K562 (cell line): ENCODE measurements around the gene TYW3. TPM values are rescaled to one million over a fixed set of nuclear protein-coding genes. Genes with fewer than 3 reads are reported as not detected.

ENCODE experiments used
- ATAC-seq: fragments of 200-7000 bp; cut with Tn5 transposase; 3 replicates; pipeline ENCODE4 v1.9.1; 2020; ENCODE audit warnings: moderate library complexity
- BruUV-seq: library from RNA; stranded (reverse); fragments of 400-500 nt; replicated peaks from 2 replicates; lab custom pipeline; 2021; lab: Mats Ljungman, UMichigan
- CTCF ChIA-PET: fragments of 300-600 bp; formaldehyde crosslinking; extraction: SDS; loops from one replicate; lab custom pipeline; 2021; ENCODE audit warnings: low intra/inter-chr PET ratio; lab: Yijun Ruan, JAX
- POLR2A ChIA-PET: fragments of 300-600, 350-650 bp; sonication (Branson Sonifier 250); formaldehyde crosslinking; extraction: SDS; loops from one replicate; lab custom pipeline; 2021; ENCODE audit warnings: antibody characterized with exemption, inconsistent platforms; lab: Yijun Ruan, JAX
- DNase-seq, 4 experiments: peaks; one replicate each; pipeline versions ENCODE4 v3.0.0 to v3.0.0-alpha.2; 2011 to 2018; ENCODE audit warnings: low spot score in 3 of 4, mixed read lengths in 3 of 4; ENCODE audit errors: extremely low read depth in 1 of 4
- FAIRE-seq: peaks from 2 replicates; lab custom pipeline; 2011; peaks lifted over from hg19 to GRCh38; lab: Jason Lieb, UNC
- H2AFZ ChIP-seq: 2 replicates; pipeline ENCODE4 v1.6.0; 2011; ENCODE audit warnings: low read depth, low read length, control low read depth, inconsistent platforms
- H3K27ac ChIP-seq: fragments of 200-600 bp; 3 replicates; pipeline ENCODE4 v1.8.0; 2011; ENCODE audit warnings: low read depth, mild to moderate bottlenecking, control low read depth, inconsistent platforms, low read length, moderate library complexity, mixed read lengths; ENCODE audit errors: extremely low read depth
- H3K27me3 ChIP-seq, 2 experiments: fragments of 300-600 bp in 1 of 2; 2 replicates in 1 of 2; 3 replicates in 1 of 2; pipeline versions ENCODE4 v1.6.0 to v1.8.0; 2011; ENCODE audit warnings: inconsistent platforms in 2 of 2, low read length in 2 of 2, mild to moderate bottlenecking in 1 of 2, mixed read lengths in 1 of 2, moderate library complexity in 1 of 2; ENCODE audit not compliant: control insufficient read depth in 2 of 2, insufficient read depth in 2 of 2
- H3K36me3 ChIP-seq: fragments of 300-600 bp; 3 replicates; pipeline ENCODE4 v1.8.0; 2011; ENCODE audit warnings: mild to moderate bottlenecking, low read length, inconsistent platforms; ENCODE audit not compliant: control insufficient read depth, insufficient read depth
- H3K4me1 ChIP-seq, 2 experiments: fragments of 200-600 bp in 1 of 2; replicated peaks in 1 of 2; 2 replicates in 1 of 2; 3 replicates in 1 of 2; pipeline versions ENCODE4 v1.5.1 to v1.8.0; 2011; ENCODE audit warnings: inconsistent platforms in 2 of 2, low read length in 2 of 2, mild to moderate bottlenecking in 1 of 2, mixed read lengths in 1 of 2, moderate library complexity in 1 of 2; ENCODE audit not compliant: control insufficient read depth in 2 of 2, insufficient read depth in 2 of 2
- H3K4me2 ChIP-seq: 2 replicates; pipeline ENCODE4 v1.6.1; 2011; ENCODE audit warnings: low read length, control low read depth, inconsistent platforms, mixed read lengths; ENCODE audit not compliant: insufficient read depth
- H3K4me3 ChIP-seq: fragments of 200-600 bp; sonication (generic), shearing (Covaris generic); 2 replicates; pipeline ENCODE4 v1.5.1; 2016; ENCODE audit warnings: control low read depth, inconsistent platforms
- H3K79me2 ChIP-seq: fragments of 200-600 bp; 3 replicates; pipeline ENCODE4 v1.8.0; 2011; ENCODE audit warnings: low read length, inconsistent platforms; ENCODE audit not compliant: control insufficient read depth, insufficient read depth
- H3K9ac ChIP-seq, 2 experiments: 2 replicates each; pipeline versions ENCODE4 v1.6.0 to v1.6.1; 2011; ENCODE audit warnings: low read depth in 2 of 2, low read length in 2 of 2, control low read depth in 1 of 2, inconsistent platforms in 1 of 2, mild to moderate bottlenecking in 1 of 2, mixed read lengths in 1 of 2; ENCODE audit not compliant: insufficient read depth in 1 of 2
- H3K9me1 ChIP-seq: one replicate; pipeline ENCODE4 v1.6.0; 2011; ENCODE audit warnings: inconsistent platforms, mild to moderate bottlenecking, low read length, moderate library complexity; ENCODE audit not compliant: control insufficient read depth, insufficient read depth
- H3K9me3 ChIP-seq: replicated peaks from 2 replicates; pipeline ENCODE4 v1.5.1; 2011; ENCODE audit warnings: low read depth, low read length, inconsistent platforms; ENCODE audit not compliant: control insufficient read depth, insufficient read depth
- H4K20me1 ChIP-seq: replicated peaks from 2 replicates; pipeline ENCODE4 v1.6.1; 2011; ENCODE audit warnings: low read length, inconsistent platforms, mixed read lengths; ENCODE audit not compliant: control insufficient read depth, insufficient read depth
- ARID1B ChIP-seq: fragments of 450-650 bp; IDR thresholded peaks from 2 replicates; pipeline ENCODE4 v1.6.1; 2016; ENCODE audit warnings: antibody characterized with exemption, mild to moderate bottlenecking, inconsistent platforms
- CBX1 ChIP-seq: sonication (generic); IDR thresholded peaks from 2 replicates; pipeline ENCODE4 v1.6.1; 2016; ENCODE audit warnings: antibody characterized with exemption, low read depth, mild to moderate bottlenecking
- EP400 ChIP-seq: fragments of 450-650 bp; IDR thresholded peaks from 2 replicates; pipeline ENCODE4 v1.6.1; 2017; ENCODE audit warnings: antibody characterized with exemption, mild to moderate bottlenecking, moderate library complexity
- HMG20B ChIP-seq: fragments of 250-450 bp; sonication (Bioruptor Pico); IDR thresholded peaks from 2 replicates; pipeline ENCODE4 v1.5.0; 2021; ENCODE audit warnings: mild to moderate bottlenecking
- PTTG1 ChIP-seq: fragments of 450-650 bp; IDR thresholded peaks from 2 replicates; pipeline ENCODE4 v1.6.1; 2016; ENCODE audit warnings: low read depth, mild to moderate bottlenecking, missing genetic modification characterization, missing compliant biosample characterization
- YBX1 ChIP-seq: fragments of 450-650 bp; IDR thresholded peaks from 2 replicates; pipeline ENCODE4 v1.7.1; 2016; ENCODE audit warnings: mild to moderate bottlenecking
- ZNF282 ChIP-seq: sonication (generic); formaldehyde crosslinking; IDR thresholded peaks from 2 replicates; pipeline ENCODE4 v1.8.1; 2023; ENCODE audit warnings: missing genetic modification reagents
- ZNF584 ChIP-seq: fragments of 200-800 bp; sonication (Bioruptor generic); IDR thresholded peaks from 2 replicates; pipeline ENCODE4 v1.6.1; 2016; ENCODE audit warnings: low read depth, mild to moderate bottlenecking, missing genetic modification characterization, missing compliant biosample characterization
- ZZZ3 ChIP-seq: fragments of 450-650 bp; IDR thresholded peaks from 2 replicates; pipeline ENCODE4 v1.6.1; 2016; ENCODE audit warnings: antibody characterized with exemption, mild to moderate bottlenecking, moderate library complexity
- WGBS: fragments of 100-300 bp; shearing (Covaris generic); methylation state at CpG from one replicate; pipeline ENCODE4 v1.1.6; 2016; ENCODE audit warnings: low coverage, mixed read lengths; ENCODE audit not compliant: insufficient coverage; ENCODE audit errors: missing lambda C conversion rate; 5-methylcytosine and 5-hydroxymethylcytosine counted together
- in situ Hi-C: fragments of 300-500 bp; cut with MboI; formaldehyde crosslinking; loops from 4 replicates; pipeline ENCODE4 v1.15.0; 2018; ENCODE audit warnings: inconsistent platforms, mixed read lengths
- intact Hi-C: fragments of 100-400 bp; cut with micrococcal nuclease; formaldehyde crosslinking; loops from 2 replicates; pipeline ENCODE4 v1.14.2; 2022
- polyA plus RNA-seq, 8 experiments: library from polyadenylated mRNA; depleted of rRNA in 4 of 8; stranded (reverse) in 5 of 8; unstranded in 3 of 8; fragments of >200 nt; fragmentation: Nextera tagmentation in 2 of 8; fragmentation: Illumina TruSeq in 1 of 8; extraction: Ambion mirVana in 2 of 8; extraction: Trizol in 1 of 8; gene quantifications; 2 replicates each; pipeline versions ENCODE4 v1.2.1 to v1.2.3, GENCODE V29; 2011 to 2014; ENCODE audit warnings: inconsistent platforms in 1 of 8, missing spikeins in 1 of 8
- total RNA-seq, 7 experiments: library from RNA; depleted of rRNA in 6 of 7; stranded (reverse); fragments of >200 nt in 6 of 7; fragmentation: Illumina TruSeq in 2 of 7; extraction: Trizol in 2 of 7; gene quantifications; 2 replicates each; pipeline versions ENCODE4 v1.2.1 to v1.2.3, GENCODE V29; 2011 to 2021; ENCODE audit warnings: low replicate concordance in 1 of 7
- TF ChIP-seq, protein P1 (sequence below), 2 experiments: fragments of 450-650 bp in 1 of 2; sonication (generic) in 1 of 2; formaldehyde crosslinking in 1 of 2; IDR thresholded peaks; 2 replicates each; pipeline versions ENCODE4 v1.7.1 to v1.9.0; 2016 to 2022; ENCODE audit warnings: inconsistent platforms in 1 of 2, mild to moderate bottlenecking in 1 of 2, missing genetic modification reagents in 1 of 2
- TF ChIP-seq, protein P2 (sequence below): sonication (generic); formaldehyde crosslinking; IDR thresholded peaks from 2 replicates; pipeline ENCODE4 v1.9.0; 2022; ENCODE audit warnings: mild to moderate bottlenecking, missing genetic modification reagents

TYW3 gene
- total and polyA plus RNA-seq, 9 of the 15 experiments (the other 6 are each of a cell fraction or from before 2014, with no cell fraction given) = 22.0 to 54.0 (median 41.1) TPM

DNA sequence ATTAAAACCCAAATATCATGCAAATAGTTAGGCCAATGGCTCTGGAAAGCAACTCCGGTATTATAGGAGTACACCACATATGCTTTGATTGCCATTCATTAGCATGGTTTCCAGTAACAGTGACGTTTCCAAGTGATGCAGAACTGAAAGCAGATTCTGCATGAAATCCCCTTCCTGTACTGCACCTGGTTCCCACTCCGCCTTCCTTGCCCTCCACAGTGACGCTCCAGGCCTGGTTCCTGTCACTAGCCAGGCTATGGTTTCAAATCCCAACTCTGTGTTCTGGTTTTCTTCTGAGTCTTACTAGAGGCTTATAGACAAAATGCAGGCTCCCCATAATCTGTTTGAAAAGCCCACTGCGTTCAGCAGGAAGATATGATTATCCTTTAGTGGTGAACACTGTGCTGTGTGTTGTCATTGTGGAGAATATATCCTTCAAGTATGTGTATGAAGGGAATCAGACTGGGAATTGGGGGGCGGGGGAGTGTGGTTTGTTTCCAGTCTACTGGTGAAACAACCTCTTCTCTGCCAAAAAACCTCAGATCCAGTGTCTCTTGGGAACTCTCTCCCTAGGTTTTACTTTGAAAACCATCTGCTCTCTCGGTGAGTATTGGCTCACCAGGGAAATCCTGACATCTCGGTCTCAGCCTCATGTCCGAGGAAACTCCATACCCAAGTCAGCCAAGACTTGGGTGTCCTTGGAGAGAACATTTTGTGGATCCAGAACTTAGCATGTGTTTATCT, 78.7 kb downstream of the TYW3 start:
- H3K36me3 ChIP-seq = no peaks in the 10 kb centered on the region
- ChIA-PET POLR2A (no interaction called here), CTCF (no interaction called here)
- no peak overlapping the region for H3K4me2 ChIP-seq
- under 1% methylated on average over 9 of the region's 9 CpGs for WGBS
- FAIRE-seq (no peak), ATAC-seq (no peak), DNase-seq (no peak)
- H3K79me2 ChIP-seq = no peaks in the 10 kb centered on the region
- H3K9ac ChIP-seq = no peak overlapping the region
- H4K20me1 ChIP-seq = no peaks in the 10 kb centered on the region
- no TSS peak for BruUV-seq
- H3K4me3 ChIP-seq = no peak overlapping the region
- H3K27me3 ChIP-seq = no peaks in the 10 kb centered on the region
- H3K9me1 ChIP-seq = no peaks in the 10 kb centered on the region
- H3K27ac ChIP-seq = no peak overlapping the region
- no peaks in the 10 kb centered on the region for H3K4me1 ChIP-seq
- in situ Hi-C loops = no loop called here
- intact Hi-C loops = no loop called here
- H2AFZ ChIP-seq = no peak overlapping the region
- no peaks in the 10 kb centered on the region for H3K9me3 ChIP-seq
- TF ChIP-seq EP400 (no peak), ARID1B (no peak), ZZZ3 (no peak), ZNF282 (CRISPR knock-in tag) (no peak), ZNF584 (no peak), HMG20B (CRISPR knock-in tag) (no peak), YBX1 (no peak), CBX1 (no peak), PTTG1 (tag) (no peak)
- TF ChIP-seq, protein P1, sequence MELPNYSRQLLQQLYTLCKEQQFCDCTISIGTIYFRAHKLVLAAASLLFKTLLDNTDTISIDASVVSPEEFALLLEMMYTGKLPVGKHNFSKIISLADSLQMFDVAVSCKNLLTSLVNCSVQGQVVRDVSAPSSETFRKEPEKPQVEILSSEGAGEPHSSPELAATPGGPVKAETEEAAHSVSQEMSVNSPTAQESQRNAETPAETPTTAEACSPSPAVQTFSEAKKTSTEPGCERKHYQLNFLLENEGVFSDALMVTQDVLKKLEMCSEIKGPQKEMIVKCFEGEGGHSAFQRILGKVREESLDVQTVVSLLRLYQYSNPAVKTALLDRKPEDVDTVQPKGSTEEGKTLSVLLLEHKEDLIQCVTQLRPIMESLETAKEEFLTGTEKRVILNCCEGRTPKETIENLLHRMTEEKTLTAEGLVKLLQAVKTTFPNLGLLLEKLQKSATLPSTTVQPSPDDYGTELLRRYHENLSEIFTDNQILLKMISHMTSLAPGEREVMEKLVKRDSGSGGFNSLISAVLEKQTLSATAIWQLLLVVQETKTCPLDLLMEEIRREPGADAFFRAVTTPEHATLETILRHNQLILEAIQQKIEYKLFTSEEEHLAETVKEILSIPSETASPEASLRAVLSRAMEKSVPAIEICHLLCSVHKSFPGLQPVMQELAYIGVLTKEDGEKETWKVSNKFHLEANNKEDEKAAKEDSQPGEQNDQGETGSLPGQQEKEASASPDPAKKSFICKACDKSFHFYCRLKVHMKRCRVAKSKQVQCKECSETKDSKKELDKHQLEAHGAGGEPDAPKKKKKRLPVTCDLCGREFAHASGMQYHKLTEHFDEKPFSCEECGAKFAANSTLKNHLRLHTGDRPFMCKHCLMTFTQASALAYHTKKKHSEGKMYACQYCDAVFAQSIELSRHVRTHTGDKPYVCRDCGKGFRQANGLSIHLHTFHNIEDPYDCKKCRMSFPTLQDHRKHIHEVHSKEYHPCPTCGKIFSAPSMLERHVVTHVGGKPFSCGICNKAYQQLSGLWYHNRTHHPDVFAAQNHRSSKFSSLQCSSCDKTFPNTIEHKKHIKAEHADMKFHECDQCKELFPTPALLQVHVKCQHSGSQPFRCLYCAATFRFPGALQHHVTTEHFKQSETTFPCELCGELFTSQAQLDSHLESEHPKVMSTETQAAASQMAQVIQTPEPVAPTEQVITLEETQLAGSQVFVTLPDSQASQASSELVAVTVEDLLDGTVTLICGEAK (IDR thresholded peaks at IDR 0.05) = no peak
- TF ChIP-seq, protein P1 (CRISPR knock-in tag; IDR thresholded peaks at IDR 0.05) = no peak
- TF ChIP-seq, protein P2, sequence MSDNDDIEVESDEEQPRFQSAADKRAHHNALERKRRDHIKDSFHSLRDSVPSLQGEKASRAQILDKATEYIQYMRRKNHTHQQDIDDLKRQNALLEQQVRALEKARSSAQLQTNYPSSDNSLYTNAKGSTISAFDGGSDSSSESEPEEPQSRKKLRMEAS (CRISPR knock-in tag) = no peak
